Thyroid gland (tissue), 4 donors: ENCODE results near the gene FBXL7. TPM values are rescaled to one million over a fixed set of nuclear protein-coding genes. Genes with fewer than 3 reads are reported as not detected.

ENCODE experiments used
- DNase-seq, 2 donors: peaks; one replicate each; pipeline ENCODE4 v3.0.0-alpha.2; 2019
- H3K27ac ChIP-seq, 3 donors: fragments of 200-600 bp; sonication (generic); 1 replicate in 2 of 3; 2 replicates in 1 of 3; pipeline ENCODE4 v1.5.1; 2016 to 2019; ENCODE audit warnings: mild to moderate bottlenecking in 1 of 3, moderate library complexity in 1 of 3
- H3K27me3 ChIP-seq: fragments of 200-600 bp; sonication (generic); one replicate; pipeline ENCODE4 v1.5.1; 2019
- H3K36me3 ChIP-seq, 2 donors: fragments of 200-600 bp; sonication (generic); one replicate each; pipeline ENCODE4 v1.5.1; 2016 to 2019
- H3K4me1 ChIP-seq, 2 donors: fragments of 200-600 bp; sonication (generic); one replicate each; pipeline ENCODE4 v1.5.1; 2017 to 2019
- H3K4me3 ChIP-seq, 3 donors: fragments of 200-600 bp; sonication (generic); replicated peaks in 1 of 3; 1 replicate in 2 of 3; 2 replicates in 1 of 3; pipeline ENCODE4 v1.5.1; 2016; ENCODE audit warnings: mild to moderate bottlenecking in 1 of 3
- H3K9me3 ChIP-seq: fragments of 200-600 bp; sonication (generic); one replicate; pipeline ENCODE4 v1.5.1; 2017
- CTCF ChIP-seq, 6 experiments: fragments of 200-600 bp in 3 of 6; fragments of 450-650 bp in 3 of 6; sonication (generic) in 3 of 6; IDR thresholded peaks; one replicate each; pipeline ENCODE4 v1.5.1; 2016 to 2019; ENCODE audit warnings: antibody characterized with exemption in 6 of 6, mild to moderate bottlenecking in 2 of 6, inconsistent platforms in 1 of 6, moderate library complexity in 1 of 6
- POLR2A ChIP-seq, 2 donors: fragments of 450-650 bp; IDR thresholded peaks; one replicate each; pipeline ENCODE4 v1.6.1; 2017; ENCODE audit warnings: antibody characterized with exemption in 2 of 2, mild to moderate bottlenecking in 2 of 2, moderate library complexity in 1 of 2
- WGBS, 2 donors: methylation state at CpG; one replicate each; pipeline ENCODE4 v1.1.5; 2017; 5-methylcytosine and 5-hydroxymethylcytosine counted together
- intact Hi-C: fragments of 100-400 bp; cut with DNase I; formaldehyde crosslinking; loops from one replicate; pipeline ENCODE4 v1.15.1; 2023
- total RNA-seq, 4 donors: library from RNA; depleted of rRNA; stranded (reverse); fragments of >200 nt; gene quantifications; one replicate each; pipeline ENCODE4 v1.2.3, GENCODE V29; 2016

The FBXL7 gene
- total RNA-seq, 4 donors from 2014 or later = 6.4 to 11.8 (median 9.2) TPM

GRCh38 chr5:15585128-15585527 lies 85.1 kb downstream of the FBXL7 start:
- 91% methylated on average over 2 of the region's 2 CpGs for WGBS, 2 donors

GRCh38 chr5:15585841-15586591 lies 86.0 kb downstream of the FBXL7 start:
- 79 to 89% methylated on average over 1 of the region's 1 CpG for WGBS, 2 donors
- H3K36me3 ChIP-seq = no peaks in the 10 kb centered on the region
- intact Hi-C loops = no loop called here
- TF ChIP-seq CTCF (IDR thresholded peaks at IDR 0.05) (no peak), POLR2A (IDR thresholded peaks at IDR 0.05) (no peak)
- no peaks in the 10 kb centered on the region for H3K9me3 ChIP-seq
- no peak overlapping the region for H3K4me3 ChIP-seq
- no peaks in the 10 kb centered on the region for H3K27me3 ChIP-seq
- H3K4me1 ChIP-seq = no peaks in the 10 kb centered on the region
- no peak overlapping the region for H3K27ac ChIP-seq
- no peak for DNase-seq

More at GRCh38 chr5:15585128-15585527, 85.1 kb downstream of the FBXL7 start:
- no peaks in the 10 kb centered on the region for H3K9me3 ChIP-seq
- no peak for DNase-seq
- H3K27ac ChIP-seq = no peak overlapping the region
- H3K4me1 ChIP-seq = no peaks in the 10 kb centered on the region
- no peaks in the 10 kb centered on the region for H3K36me3 ChIP-seq
- H3K27me3 ChIP-seq = no peaks in the 10 kb centered on the region
- TF ChIP-seq CTCF (IDR thresholded peaks at IDR 0.05) = no peak
- no peak for TF ChIP-seq POLR2A (IDR thresholded peaks at IDR 0.05)
- no peak overlapping the region for H3K4me3 ChIP-seq
- intact Hi-C loops = no loop called here

GRCh38 chr5:15587916-15588315 lies 87.9 kb downstream of the FBXL7 start:
- no peaks in the 10 kb centered on the region for H3K9me3 ChIP-seq
- no peaks in the 10 kb centered on the region for H3K27me3 ChIP-seq
- TF ChIP-seq CTCF (IDR thresholded peaks at IDR 0.05) (no peak), POLR2A (IDR thresholded peaks at IDR 0.05) (no peak)
- DNase-seq = no peak
- no peak overlapping the region for H3K4me3 ChIP-seq
- H3K27ac ChIP-seq = no peak overlapping the region
- no peaks in the 10 kb centered on the region for H3K36me3 ChIP-seq
- intact Hi-C loops = no loop called here
- no peaks in the 10 kb centered on the region for H3K4me1 ChIP-seq

- 76 to 77% methylated on average over 4 of the region's 4 CpGs for WGBS, 2 donors
- no peak overlapping the region for H3K4me3 ChIP-seq
- no peaks in the 10 kb centered on the region for H3K36me3 ChIP-seq
- no peak for DNase-seq
- no peaks in the 10 kb centered on the region for H3K27me3 ChIP-seq
- H3K27ac ChIP-seq = no peak overlapping the region
- intact Hi-C loops = no loop called here
- TF ChIP-seq CTCF (IDR thresholded peaks at IDR 0.05) (no peak), POLR2A (IDR thresholded peaks at IDR 0.05) (no peak)
- no peaks in the 10 kb centered on the region for H3K9me3 ChIP-seq
- H3K4me1 ChIP-seq = peaks cover 0 to 2% of the 10 kb centered on the region in 2 donors
These were observed 92.7 kb downstream of the FBXL7 start for GRCh38 chr5:15592728-15593127.

- no peak overlapping the region for H3K4me3 ChIP-seq
- TF ChIP-seq CTCF (IDR thresholded peaks at IDR 0.05) (no peak), POLR2A (IDR thresholded peaks at IDR 0.05) (no peak)
- intact Hi-C loops = no loop called here
- peaks cover 0 to 2% of the 10 kb centered on the region in 2 donors for H3K4me1 ChIP-seq
- no peaks in the 10 kb centered on the region for H3K9me3 ChIP-seq
- H3K27ac ChIP-seq = no peak overlapping the region
- H3K36me3 ChIP-seq = no peaks in the 10 kb centered on the region
- WGBS, 2 donors = 72% methylated on average over 7 of the region's 7 CpGs
- DNase-seq = no peak
- H3K27me3 ChIP-seq = no peaks in the 10 kb centered on the region
These were observed 95.1 kb downstream of the FBXL7 start for GRCh38 chr5:15594977-15595568.
